GM18517 (cell line): ENCODE data around the gene CBLN1.
"Not testable (repeated sequence)": the region's sequence is repeated elsewhere in the genome, so short reads cannot be mapped to it uniquely, and the experiment has no call there.

Source experiments
- ATAC-seq: cut with Tn5 transposase; IDR thresholded peaks from one replicate; pipeline ENCODE4 v1.9.1; 2021; ENCODE audit warnings: mild to moderate bottlenecking, moderate library complexity; ENCODE audit not compliant: unreplicated experiment

Gene CBLN1

DNA sequence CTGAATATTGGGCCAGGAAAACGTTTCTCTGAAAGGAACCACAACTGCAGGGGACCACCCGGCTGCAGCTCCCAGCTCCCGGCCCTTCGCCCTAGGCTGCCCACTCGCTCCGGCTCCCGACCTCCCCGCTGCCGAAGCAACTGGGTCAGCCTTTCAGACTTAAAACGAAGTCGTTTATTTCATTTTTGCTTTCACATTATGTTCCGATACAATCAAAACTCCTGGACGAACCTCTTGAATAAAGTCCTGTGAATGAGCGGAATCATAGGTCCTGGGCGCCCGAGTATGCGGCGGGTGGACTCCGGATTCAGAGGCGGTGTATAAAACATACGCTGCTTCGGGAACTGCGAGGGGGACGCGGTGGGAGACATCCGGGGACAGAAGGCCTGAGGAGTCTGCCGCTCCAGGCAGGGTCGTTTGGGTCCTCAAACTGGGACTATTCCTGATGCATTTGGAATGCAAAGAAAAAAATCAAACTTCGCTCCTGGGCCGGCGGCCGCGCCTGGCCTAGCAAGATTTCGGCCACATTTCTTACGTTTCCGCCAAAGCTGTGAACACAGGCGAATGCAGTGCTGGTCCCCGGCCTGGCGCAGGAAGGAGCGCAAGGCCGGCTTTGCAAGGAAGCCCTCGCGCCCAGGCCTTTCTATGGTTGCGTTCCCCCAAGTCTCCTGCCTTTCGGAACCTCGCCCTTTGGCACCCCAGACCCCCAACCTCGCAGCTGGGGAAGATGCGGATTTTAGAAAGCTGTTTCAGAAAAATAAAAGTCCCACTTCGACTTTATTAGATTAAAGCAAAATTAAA lies 3.7 kb downstream of the CBLN1 start:
- ATAC-seq, result no peak

- ATAC-seq, result no peak
These were observed 4.3 kb downstream of the CBLN1 start for GRCh38 chr16:49277386-49277742.

GRCh38 chr16:49276646-49277385 lies 4.8 kb downstream of the CBLN1 start:
- no peak for ATAC-seq

DNA sequence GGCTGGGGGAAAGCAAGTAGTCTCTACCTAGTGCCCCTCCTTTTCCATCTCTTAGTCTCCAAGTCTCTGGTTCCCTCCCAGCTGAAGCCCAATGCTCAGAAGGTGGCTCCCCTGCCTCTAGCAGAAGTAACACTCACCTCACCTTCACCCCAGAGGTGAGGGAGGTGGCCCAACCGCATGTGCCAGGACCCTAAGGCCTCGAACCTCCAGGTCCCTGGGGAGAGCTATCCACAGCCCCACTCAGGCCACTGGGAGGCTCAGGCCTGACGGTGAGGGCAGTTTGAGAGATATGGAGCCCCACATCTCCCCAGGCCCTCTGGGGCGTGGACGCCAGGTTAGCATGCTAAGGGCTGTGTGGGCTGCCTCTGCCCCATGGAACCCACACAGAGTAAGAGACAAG lies 5.8 kb downstream of the CBLN1 start:
- no peak for ATAC-seq

GRCh38 chr16:49275050-49275730 lies 6.4 kb downstream of the CBLN1 start:
- no peak for ATAC-seq

- ATAC-seq, result no peak
These were observed 7.0 kb downstream of the CBLN1 start for GRCh38 chr16:49274591-49274990.

GRCh38 chr16:49273771-49274170 lies 7.9 kb downstream of the CBLN1 start:
- no peak for ATAC-seq

- no peak for ATAC-seq
These were observed 10.3 kb downstream of the CBLN1 start for GRCh38 chr16:49271363-49271762.

DNA sequence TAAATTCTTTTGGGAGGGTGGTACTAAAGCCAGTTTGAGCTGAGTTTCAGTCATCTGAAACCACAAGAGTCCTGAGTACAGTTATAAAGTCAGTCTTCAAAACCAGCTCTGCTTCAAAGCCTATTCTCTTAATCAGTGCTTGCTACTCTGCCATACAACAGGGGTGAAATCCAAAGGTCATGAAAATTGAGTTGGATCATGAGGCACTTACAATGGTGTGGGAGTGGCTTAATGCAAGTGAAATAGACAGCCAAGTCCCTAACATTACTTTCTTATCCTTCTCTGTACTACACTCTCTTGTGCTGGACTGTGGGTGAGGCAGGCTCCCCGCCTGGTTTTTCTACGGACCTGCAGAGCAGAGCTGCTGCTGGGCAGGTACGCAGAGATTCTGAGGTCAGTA lies 12.4 kb downstream of the CBLN1 start:
- no peak for ATAC-seq

GRCh38 chr16:49268667-49269066 lies 13.0 kb downstream of the CBLN1 start:
- ATAC-seq, result no peak

DNA sequence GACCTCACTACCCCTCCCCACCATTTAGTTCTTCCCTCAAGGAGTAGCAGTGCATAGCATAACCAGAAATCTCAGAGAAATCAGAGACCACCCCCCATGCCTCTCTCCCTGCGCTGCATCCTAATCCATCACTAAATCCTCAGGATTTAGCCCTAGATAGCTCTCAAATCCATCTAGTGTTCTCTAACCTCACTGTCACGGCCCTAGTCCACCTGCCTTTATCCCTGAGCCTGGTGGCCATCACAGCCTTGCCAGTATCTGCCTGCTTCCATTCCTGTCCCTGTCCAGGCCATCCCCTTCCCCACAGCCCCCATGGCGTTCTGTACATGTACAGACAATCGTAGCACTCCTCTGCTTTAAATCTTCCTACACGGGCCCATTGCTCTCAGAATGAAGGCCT lies 19.1 kb downstream of the CBLN1 start:
- no peak for ATAC-seq

DNA sequence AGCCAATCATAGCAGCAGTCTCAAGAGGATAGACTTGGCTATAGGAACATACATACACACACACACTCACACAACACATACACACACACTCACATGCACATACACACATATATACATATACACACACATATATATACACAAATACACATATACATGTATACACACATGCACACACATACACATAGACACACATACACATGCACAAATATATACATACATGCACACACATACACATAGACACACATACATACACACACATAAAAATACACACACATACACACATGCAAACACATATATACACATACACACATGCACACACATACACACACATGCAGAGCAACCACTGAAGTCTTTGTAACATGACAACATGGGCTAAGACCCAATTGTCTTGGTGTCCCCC lies 19.7 kb downstream of the CBLN1 start:
- no peak for ATAC-seq

DNA sequence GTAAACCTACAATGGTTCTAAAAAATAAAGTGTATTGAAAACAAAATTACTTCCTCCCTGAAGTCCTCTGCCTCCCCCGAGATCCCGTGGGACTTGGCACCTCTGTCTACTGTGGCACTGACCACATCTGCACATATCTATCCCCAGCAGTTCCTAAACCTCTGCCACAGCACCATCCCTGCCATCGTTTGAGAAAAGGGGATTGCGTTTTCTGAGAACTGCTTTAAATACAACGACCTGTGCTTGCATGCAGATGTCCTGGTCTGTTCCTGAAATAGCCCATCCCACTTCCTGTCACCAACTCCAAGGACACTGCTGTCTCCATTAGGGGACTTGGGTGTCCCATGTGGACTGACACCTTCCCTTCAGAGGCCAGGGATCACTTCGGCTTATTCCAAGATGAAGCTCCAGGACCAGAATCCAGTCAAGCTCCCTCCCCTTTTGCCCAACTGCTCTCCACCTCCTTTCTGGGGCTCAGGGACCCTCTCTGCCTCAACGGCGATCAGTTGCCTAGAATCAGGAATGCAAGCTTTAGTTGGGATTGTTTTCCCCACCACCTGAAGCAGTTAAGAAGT lies 20.6 kb downstream of the CBLN1 start:
- ATAC-seq, result no peak

- no peak for ATAC-seq
These were observed 21.4 kb downstream of the CBLN1 start for GRCh38 chr16:49260253-49260652.

- no peak for ATAC-seq
These were observed 22.3 kb downstream of the CBLN1 start for GRCh38 chr16:49259330-49259729.

- ATAC-seq, result no peak
These were observed 30.9 kb downstream of the CBLN1 start for GRCh38 chr16:49250689-49251088.

GRCh38 chr16:49248227-49248626 lies 33.4 kb downstream of the CBLN1 start:
- no peak for ATAC-seq

DNA sequence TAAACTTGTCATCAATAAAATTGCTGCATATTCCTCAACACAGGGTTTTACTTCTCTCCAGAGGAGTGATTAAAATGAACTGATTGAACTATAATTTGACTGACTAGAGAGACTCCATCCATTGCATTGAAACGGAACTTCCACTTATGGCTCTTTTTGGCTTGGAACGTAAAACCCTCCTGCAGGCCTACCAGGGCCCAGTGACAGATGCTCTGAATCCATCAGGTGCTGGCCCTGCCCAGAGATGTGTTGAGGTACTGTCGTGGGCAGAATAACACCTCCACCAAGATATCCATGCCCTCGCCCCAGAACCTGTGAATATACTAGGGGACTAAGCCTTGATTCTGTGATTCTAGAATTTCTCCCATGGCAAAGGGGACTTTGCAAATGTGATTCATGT lies 45.4 kb downstream of the CBLN1 start:
- ATAC-seq, result no peak

GRCh38 chr16:49228335-49228734 lies 53.3 kb downstream of the CBLN1 start:
- ATAC-seq, result not testable (repeated sequence)
